PC-9 (cell line): ENCODE data around the gene FUT8. TPM values are rescaled to one million over a fixed set of nuclear protein-coding genes. Genes with fewer than 3 reads are reported as not detected.
A peak's percentile ranks its signal among the peaks of the same experiment; 100 is the strongest.

ENCODE experiments used
- BruUV-seq: library from RNA; stranded (reverse); fragments of 400-500 nt; replicated peaks from 2 replicates; lab custom pipeline; 2021; lab: Mats Ljungman, UMichigan
- CTCF ChIA-PET: fragments of 300-600 bp; sonication (Branson Sonifier 250); formaldehyde crosslinking; loops from one replicate; lab custom pipeline; 2022; ENCODE audit warnings: antibody characterized with exemption; lab: Charles Lee
- POLR2A ChIA-PET: fragments of 300-600 bp; sonication (Branson Sonifier 250); formaldehyde crosslinking; loops from one replicate; lab custom pipeline; 2022; ENCODE audit warnings: antibody characterized with exemption; ENCODE audit not compliant: unreplicated experiment; lab: Charles Lee
- DNase-seq, 2 experiments: peaks; one replicate each; pipeline versions ENCODE4 v3.0.0 to v3.0.0-alpha.2; 2015 to 2022; ENCODE audit warnings: mixed read lengths in 1 of 2
- H2AFZ ChIP-seq: fragments of 200-600 bp; sonication (generic); 2 replicates; pipeline ENCODE4 v1.8.1; 2017; ENCODE audit warnings: antibody characterized with exemption
- H3F3A ChIP-seq: fragments of 200-600 bp; sonication (generic); 2 replicates; pipeline ENCODE4 v1.8.1; 2017; ENCODE audit warnings: antibody characterized with exemption, mild to moderate bottlenecking, low read depth; ENCODE audit not compliant: insufficient read depth
- H3K27ac ChIP-seq: fragments of 200-600 bp; sonication (generic); 2 replicates; pipeline ENCODE4 v1.6.1; 2016; ENCODE audit warnings: mixed run types
- H3K27me3 ChIP-seq: fragments of 200-600 bp; sonication (generic); 2 replicates; pipeline ENCODE4 v1.6.1; 2016; ENCODE audit warnings: low read depth, mixed run types; ENCODE audit not compliant: insufficient read depth
- H3K36me3 ChIP-seq: fragments of 200-600 bp; sonication (generic); 2 replicates; pipeline ENCODE4 v1.6.1; 2016; ENCODE audit warnings: low read depth, mixed run types
- H3K4me1 ChIP-seq: fragments of 200-600 bp; sonication (generic); replicated peaks from 2 replicates; pipeline ENCODE4 v1.6.1; 2016; ENCODE audit warnings: mixed run types; ENCODE audit not compliant: insufficient read depth
- H3K4me2 ChIP-seq: fragments of 200-600 bp; sonication (generic); 2 replicates; pipeline ENCODE4 v1.6.1; 2017; ENCODE audit warnings: mixed run types
- H3K4me3 ChIP-seq: fragments of 200-600 bp; sonication (generic); 2 replicates; pipeline ENCODE4 v1.6.1; 2016; ENCODE audit warnings: mixed run types
- H3K79me2 ChIP-seq: fragments of 200-600 bp; sonication (generic); 2 replicates; pipeline ENCODE4 v1.6.1; 2017; ENCODE audit warnings: low read depth, mixed run types
- H3K9me2 ChIP-seq: fragments of 200-600 bp; sonication (generic); 2 replicates; pipeline ENCODE4 v1.8.1; 2017; ENCODE audit warnings: mild to moderate bottlenecking; ENCODE audit not compliant: insufficient read depth
- H3K9me3 ChIP-seq: fragments of 200-600 bp; sonication (generic); 2 replicates; pipeline ENCODE4 v1.8.1; 2016; ENCODE audit warnings: low read depth; ENCODE audit not compliant: insufficient read depth
- H4K20me1 ChIP-seq: fragments of 200-600 bp; sonication (generic); 2 replicates; pipeline ENCODE4 v1.8.1; 2017; ENCODE audit not compliant: insufficient read depth
- CTCF ChIP-seq: fragments of 200-600 bp; sonication (generic); conservative IDR thresholded peaks from 2 replicates; pipeline ENCODE4 v1.6.1; 2017; ENCODE audit warnings: mixed run types, antibody characterized with exemption, mild to moderate bottlenecking, moderate library complexity
- EZH2 ChIP-seq: fragments of 200-600 bp; sonication (generic); IDR thresholded peaks from 2 replicates; pipeline ENCODE4 v1.8.0; 2017; ENCODE audit warnings: antibody characterized with exemption, low read depth
- intact Hi-C: fragments of 100-400 bp; cut with micrococcal nuclease; formaldehyde crosslinking; loops from one replicate; pipeline ENCODE4 v1.10.0; 2022; ENCODE audit not compliant: unreplicated experiment
- total RNA-seq: library from RNA; stranded (reverse); gene quantifications from 2 replicates; pipeline ENCODE4 v1.2.3, GENCODE V29; 2021

Gene FUT8
- total RNA-seq, 1 experiment from 2014 or later, result 134 TPM

- peaks cover 15% of the 10 kb centered on the region for H3K4me1 ChIP-seq
- no TSS peak for BruUV-seq
- H3K27me3 ChIP-seq, result no peaks in the 10 kb centered on the region
- H3F3A ChIP-seq, result peaks cover 29% of the 10 kb centered on the region
- no peak overlapping the region for H3K27ac ChIP-seq
- H4K20me1 ChIP-seq, result no peaks in the 10 kb centered on the region
- TF ChIP-seq CTCF (no peak), EZH2 (no peak)
- intact Hi-C loops, result no loop called here
- DNase-seq, result no peak
- no peak overlapping the region for H2AFZ ChIP-seq
- peaks cover 5% of the 10 kb centered on the region; the same call in 1 of the 2 replicates for H3K36me3 ChIP-seq
- peaks cover 15% of the 10 kb centered on the region; the same call in 1 of the 2 replicates for H3K9me3 ChIP-seq
- H3K4me3 ChIP-seq, result no peak overlapping the region
- no peaks in the 10 kb centered on the region for H3K9me2 ChIP-seq
- ChIA-PET CTCF (no interaction called here), POLR2A (no interaction called here)
- peaks cover 4% of the 10 kb centered on the region for H3K79me2 ChIP-seq
- no peak overlapping the region for H3K4me2 ChIP-seq
Measured at GRCh38 chr14:65656554-65656953, 244.0 kb downstream of the FUT8 start.

- Histone ChIP-seq H4K20me1 (no peaks in the 10 kb centered on the region), H3K79me2 (peaks cover 4% of the 10 kb centered on the region), H3K4me2 (no peak overlapping the region), H3K9me3 (peaks cover 15% of the 10 kb centered on the region; the same call in 1 of the 2 replicates), H3K27ac (no peak overlapping the region; the same call in 1 of the 2 replicates), H3K27me3 (no peaks in the 10 kb centered on the region), H3K9me2 (no peaks in the 10 kb centered on the region), H3K4me3 (no peak overlapping the region), H3K4me1 (peaks cover 15% of the 10 kb centered on the region), H2AFZ (no peak overlapping the region), H3K36me3 (peaks cover 5% of the 10 kb centered on the region; the same call in 1 of the 2 replicates), H3F3A (peaks cover 24% of the 10 kb centered on the region)
- ChIA-PET POLR2A (no interaction called here), CTCF (no interaction called here)
- peak in 1 of 2 experiments; percentile 80 for DNase-seq
- BruUV-seq, result no TSS peak
- intact Hi-C loops, result no loop called here
- TF ChIP-seq CTCF (no peak), EZH2 (no peak)
Measured at GRCh38 chr14:65658202-65658601, 245.7 kb downstream of the FUT8 start.

GRCh38 chr14:65661865-65662264 lies 249.3 kb downstream of the FUT8 start:
- Histone ChIP-seq H3K4me1 (peaks cover 15% of the 10 kb centered on the region), H3K9me2 (no peaks in the 10 kb centered on the region), H3K4me2 (no peak overlapping the region), H3K27ac (no peak overlapping the region), H2AFZ (no peak overlapping the region), H3K9me3 (no peaks in the 10 kb centered on the region), H3K4me3 (no peak overlapping the region), H3K79me2 (peaks cover 4% of the 10 kb centered on the region), H3K27me3 (no peaks in the 10 kb centered on the region), H3K36me3 (peaks cover 10% of the 10 kb centered on the region), H3F3A (peaks cover 12% of the 10 kb centered on the region; the same call in 1 of the 2 replicates), H4K20me1 (no peaks in the 10 kb centered on the region; the same call in 1 of the 2 replicates)
- CTCF ChIA-PET, result no interaction called here
- POLR2A ChIA-PET, result interaction anchor here (0.6 kb wide), 1 partner anchor 492 kb away, joined by 4 read pairs; no protein-coding TSS in a partner anchor
- no peak for DNase-seq
- no TSS peak for BruUV-seq
- TF ChIP-seq EZH2 (no peak), CTCF (no peak)
- intact Hi-C loops, result no loop called here
